ENCODE measurements around the gene BLOC1S5. TPM values are rescaled to one million over a fixed set of nuclear protein-coding genes. Genes with fewer than 3 reads are reported as not detected.

BLOC1S5 gene
- total RNA-seq, 4 donors from 2014 or later = 9.6 to 18.8 (median 14.9) TPM

DNA sequence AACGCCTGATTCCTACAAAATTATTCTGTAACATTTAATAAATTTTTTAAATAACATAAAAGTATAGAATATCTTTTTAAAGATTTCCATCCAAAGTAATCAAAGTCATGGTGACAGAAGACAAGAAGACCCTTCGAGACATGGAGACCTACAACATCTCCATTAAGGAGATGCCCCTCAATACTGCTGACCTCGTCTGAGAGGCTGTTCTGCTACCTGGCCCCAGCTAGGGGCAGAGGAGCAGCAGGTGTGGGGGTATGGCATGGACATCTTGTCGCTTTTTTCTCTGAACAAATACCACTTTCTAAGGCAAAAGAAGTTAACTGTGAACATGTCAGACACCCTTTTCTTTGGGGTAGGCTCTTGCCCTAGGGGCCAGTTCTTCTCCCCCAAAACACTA is 44.1 kb downstream of the BLOC1S5 start:
- TF ChIP-seq, protein P1, sequence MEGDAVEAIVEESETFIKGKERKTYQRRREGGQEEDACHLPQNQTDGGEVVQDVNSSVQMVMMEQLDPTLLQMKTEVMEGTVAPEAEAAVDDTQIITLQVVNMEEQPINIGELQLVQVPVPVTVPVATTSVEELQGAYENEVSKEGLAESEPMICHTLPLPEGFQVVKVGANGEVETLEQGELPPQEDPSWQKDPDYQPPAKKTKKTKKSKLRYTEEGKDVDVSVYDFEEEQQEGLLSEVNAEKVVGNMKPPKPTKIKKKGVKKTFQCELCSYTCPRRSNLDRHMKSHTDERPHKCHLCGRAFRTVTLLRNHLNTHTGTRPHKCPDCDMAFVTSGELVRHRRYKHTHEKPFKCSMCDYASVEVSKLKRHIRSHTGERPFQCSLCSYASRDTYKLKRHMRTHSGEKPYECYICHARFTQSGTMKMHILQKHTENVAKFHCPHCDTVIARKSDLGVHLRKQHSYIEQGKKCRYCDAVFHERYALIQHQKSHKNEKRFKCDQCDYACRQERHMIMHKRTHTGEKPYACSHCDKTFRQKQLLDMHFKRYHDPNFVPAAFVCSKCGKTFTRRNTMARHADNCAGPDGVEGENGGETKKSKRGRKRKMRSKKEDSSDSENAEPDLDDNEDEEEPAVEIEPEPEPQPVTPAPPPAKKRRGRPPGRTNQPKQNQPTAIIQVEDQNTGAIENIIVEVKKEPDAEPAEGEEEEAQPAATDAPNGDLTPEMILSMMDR (IDR thresholded peaks at IDR 0.05; ENCODE audit: low read depth) = no peak

DNA sequence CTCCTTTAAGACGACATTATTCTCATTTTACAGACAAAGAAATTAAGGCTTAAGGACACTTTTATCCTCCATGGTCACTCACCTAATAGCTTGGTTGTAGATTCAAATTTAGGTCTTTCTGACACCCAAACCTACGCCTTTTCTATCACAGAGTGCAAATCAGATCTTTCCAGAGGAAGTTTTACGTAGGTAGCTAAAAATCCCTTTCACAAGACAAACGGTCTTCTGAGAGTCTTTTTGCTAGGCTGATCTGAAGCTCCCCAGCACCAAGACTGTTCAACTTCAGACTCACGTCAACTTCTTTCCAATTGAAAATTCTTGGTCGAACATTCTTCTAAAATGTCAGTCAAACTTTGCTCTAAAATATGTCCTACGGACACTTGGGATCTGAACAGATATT is 46.5 kb downstream of the BLOC1S5 start:
- TF ChIP-seq, protein P1 (IDR thresholded peaks at IDR 0.05; ENCODE audit: low read depth) = no peak

DNA sequence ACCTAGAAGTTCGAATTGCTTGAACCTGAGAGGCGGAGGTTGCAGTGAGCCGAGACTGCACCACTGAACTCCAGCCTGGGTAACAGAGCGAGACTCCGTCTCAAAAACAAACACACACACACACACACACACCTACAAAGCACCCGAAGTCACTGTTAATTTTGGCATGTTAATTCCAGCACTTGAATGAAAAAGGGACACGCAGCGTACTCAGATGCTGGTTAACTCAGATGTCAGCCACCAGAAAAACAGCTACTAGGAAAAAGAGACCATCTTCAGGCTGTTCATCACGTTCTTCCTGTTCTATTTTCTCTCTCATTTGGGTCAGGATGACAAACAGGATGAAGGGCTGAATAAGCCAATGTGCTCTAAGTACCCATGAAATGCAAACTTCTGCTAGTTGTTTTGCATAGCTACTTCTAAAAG is 46.9 kb downstream of the BLOC1S5 start:
- TF ChIP-seq, protein P1 (IDR thresholded peaks at IDR 0.05; ENCODE audit: low read depth) = no peak

GRCh38 chr6:8014947-8015346 is 49.2 kb downstream of the BLOC1S5 start:
- TF ChIP-seq, protein P1 (IDR thresholded peaks at IDR 0.05; ENCODE audit: low read depth) = no peak

DNA sequence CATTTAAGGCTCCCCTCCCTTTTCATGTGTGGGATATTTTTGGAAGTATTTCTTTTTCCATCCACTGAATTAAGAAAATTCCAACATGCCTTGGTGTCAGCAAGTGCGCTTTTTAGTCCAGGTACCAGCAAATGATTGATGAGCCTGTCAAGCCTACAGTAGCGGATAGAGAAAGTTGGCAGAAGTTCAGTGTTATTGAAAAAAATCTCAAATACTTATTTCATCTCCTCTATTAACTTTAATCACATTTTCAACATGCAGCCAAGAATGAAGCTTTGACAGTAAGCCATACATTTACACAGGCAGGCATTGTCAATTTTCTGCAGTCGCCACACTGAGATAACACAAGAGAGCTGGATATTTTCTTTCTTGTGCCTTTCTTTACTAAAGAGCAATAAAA is 50.4 kb downstream of the BLOC1S5 start:
- TF ChIP-seq, protein P1 (IDR thresholded peaks at IDR 0.05; ENCODE audit: low read depth) = no peak

DNA sequence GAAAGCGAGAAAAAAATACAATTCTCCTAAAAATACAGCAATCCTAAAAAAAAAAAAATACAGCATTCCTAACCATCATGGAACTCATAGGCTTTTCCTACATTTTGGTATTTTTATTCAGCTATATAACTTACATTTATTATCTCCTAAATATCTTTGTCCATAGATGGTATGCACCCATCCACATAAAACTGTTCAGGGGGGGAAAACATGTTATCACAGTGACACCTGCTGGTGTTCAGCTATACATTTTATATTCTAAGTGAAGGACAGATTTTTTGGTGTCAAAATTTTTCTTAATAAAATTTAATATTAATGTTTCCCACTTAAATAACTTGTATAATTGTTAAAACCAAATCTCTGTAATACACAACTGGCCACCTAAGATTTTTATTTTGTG is 58.0 kb downstream of the BLOC1S5 start:
- TF ChIP-seq, protein P1 (IDR thresholded peaks at IDR 0.05; ENCODE audit: low read depth) = no peak

- TF ChIP-seq, protein P1 (IDR thresholded peaks at IDR 0.05; ENCODE audit: low read depth) = no peak
These were observed 59.1 kb downstream of the BLOC1S5 start for GRCh38 chr6:8005136-8005535.

Measured in subcutaneous adipose tissue (tissue), 4 donors.